Measurements from ENCODE around the gene LSR. TPM values are rescaled to one million over a fixed set of nuclear protein-coding genes. Genes with fewer than 3 reads are reported as not detected.

Gene LSR
- polyA plus RNA-seq, 1 donor from 2014 or later, result not detected

DNA sequence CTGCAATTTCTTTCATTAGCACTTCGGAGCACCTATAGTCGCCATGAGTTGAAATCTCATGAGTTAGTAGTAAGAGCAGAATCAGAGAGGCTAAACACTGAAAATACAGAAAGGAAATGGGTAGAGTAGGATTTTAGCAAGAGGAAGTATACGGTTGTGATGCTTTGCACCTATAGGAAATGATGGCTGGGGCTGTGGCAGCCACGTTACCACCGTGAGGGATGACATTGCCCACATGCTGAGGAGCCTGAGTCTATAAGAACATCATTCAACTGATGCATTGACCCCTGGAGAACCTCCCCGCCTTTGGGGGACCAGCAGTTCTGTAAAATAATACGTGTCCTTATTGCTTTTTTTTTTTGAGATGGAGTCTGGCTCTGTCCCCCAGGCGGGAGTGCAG, 40.7 kb upstream of the LSR start:
- TF ChIP-seq EZH2 (IDR thresholded peaks at IDR 0.05; ENCODE audit: borderline replicate concordance, insufficient read depth, low read length, poor library complexity, severe bottlenecking), result no peak
- no peak for TF ChIP-seq EP300 (conservative IDR thresholded peaks at IDR 0.05; ENCODE audit: poor library complexity, severe bottlenecking)
- TF ChIP-seq, protein P1, sequence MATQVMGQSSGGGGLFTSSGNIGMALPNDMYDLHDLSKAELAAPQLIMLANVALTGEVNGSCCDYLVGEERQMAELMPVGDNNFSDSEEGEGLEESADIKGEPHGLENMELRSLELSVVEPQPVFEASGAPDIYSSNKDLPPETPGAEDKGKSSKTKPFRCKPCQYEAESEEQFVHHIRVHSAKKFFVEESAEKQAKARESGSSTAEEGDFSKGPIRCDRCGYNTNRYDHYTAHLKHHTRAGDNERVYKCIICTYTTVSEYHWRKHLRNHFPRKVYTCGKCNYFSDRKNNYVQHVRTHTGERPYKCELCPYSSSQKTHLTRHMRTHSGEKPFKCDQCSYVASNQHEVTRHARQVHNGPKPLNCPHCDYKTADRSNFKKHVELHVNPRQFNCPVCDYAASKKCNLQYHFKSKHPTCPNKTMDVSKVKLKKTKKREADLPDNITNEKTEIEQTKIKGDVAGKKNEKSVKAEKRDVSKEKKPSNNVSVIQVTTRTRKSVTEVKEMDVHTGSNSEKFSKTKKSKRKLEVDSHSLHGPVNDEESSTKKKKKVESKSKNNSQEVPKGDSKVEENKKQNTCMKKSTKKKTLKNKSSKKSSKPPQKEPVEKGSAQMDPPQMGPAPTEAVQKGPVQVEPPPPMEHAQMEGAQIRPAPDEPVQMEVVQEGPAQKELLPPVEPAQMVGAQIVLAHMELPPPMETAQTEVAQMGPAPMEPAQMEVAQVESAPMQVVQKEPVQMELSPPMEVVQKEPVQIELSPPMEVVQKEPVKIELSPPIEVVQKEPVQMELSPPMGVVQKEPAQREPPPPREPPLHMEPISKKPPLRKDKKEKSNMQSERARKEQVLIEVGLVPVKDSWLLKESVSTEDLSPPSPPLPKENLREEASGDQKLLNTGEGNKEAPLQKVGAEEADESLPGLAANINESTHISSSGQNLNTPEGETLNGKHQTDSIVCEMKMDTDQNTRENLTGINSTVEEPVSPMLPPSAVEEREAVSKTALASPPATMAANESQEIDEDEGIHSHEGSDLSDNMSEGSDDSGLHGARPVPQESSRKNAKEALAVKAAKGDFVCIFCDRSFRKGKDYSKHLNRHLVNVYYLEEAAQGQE (IDR thresholded peaks at IDR 0.05; ENCODE audit: borderline replicate concordance), result no peak
- no peak for TF ChIP-seq POLR2AphosphoS5 (IDR thresholded peaks at IDR 0.05)
- TF ChIP-seq TAF1 (IDR thresholded peaks at IDR 0.05; ENCODE audit: low read depth), result no peak
- TF ChIP-seq SMC3 (conservative IDR thresholded peaks at IDR 0.05; ENCODE audit: poor library complexity), result no peak
- TF ChIP-seq CTCF (IDR thresholded peaks at IDR 0.05; ENCODE audit: poor library complexity, severe bottlenecking), result no peak
- TF ChIP-seq RAD21 (conservative IDR thresholded peaks at IDR 0.05), result no peak
- TF ChIP-seq MXI1 (conservative IDR thresholded peaks at IDR 0.05; ENCODE audit: poor library complexity, severe bottlenecking), result no peak
- H3K27me3 ChIP-seq (ENCODE audit: insufficient read depth, low read depth, low read length), result no peaks in the 10 kb centered on the region
- H3K4me3 ChIP-seq (ENCODE audit: low read length), result no peak overlapping the region
- no peaks in the 10 kb centered on the region for H3K9me2 ChIP-seq (ENCODE audit: insufficient read depth, low read length)
- H2AFZ ChIP-seq (ENCODE audit: low read depth, low read length), result no peak overlapping the region
- no peaks in the 10 kb centered on the region for H3K79me2 ChIP-seq (replicated peaks; ENCODE audit: insufficient read depth, low read length)
- H3K9ac ChIP-seq (ENCODE audit: low read length), result no peak overlapping the region
- no peak overlapping the region for H3K4me2 ChIP-seq (ENCODE audit: low read length)
- no peaks in the 10 kb centered on the region for H3K36me3 ChIP-seq (ENCODE audit: insufficient read depth, low read length)
- no peak overlapping the region for H3K27ac ChIP-seq (ENCODE audit: low read length)
- H4K20me1 ChIP-seq (ENCODE audit: insufficient read depth), result no peaks in the 10 kb centered on the region
- no peaks in the 10 kb centered on the region for H3F3A ChIP-seq (ENCODE audit: insufficient read depth, low read length, poor library complexity, severe bottlenecking)
- H3K9me3 ChIP-seq (ENCODE audit: low read length), result no peaks in the 10 kb centered on the region

DNA sequence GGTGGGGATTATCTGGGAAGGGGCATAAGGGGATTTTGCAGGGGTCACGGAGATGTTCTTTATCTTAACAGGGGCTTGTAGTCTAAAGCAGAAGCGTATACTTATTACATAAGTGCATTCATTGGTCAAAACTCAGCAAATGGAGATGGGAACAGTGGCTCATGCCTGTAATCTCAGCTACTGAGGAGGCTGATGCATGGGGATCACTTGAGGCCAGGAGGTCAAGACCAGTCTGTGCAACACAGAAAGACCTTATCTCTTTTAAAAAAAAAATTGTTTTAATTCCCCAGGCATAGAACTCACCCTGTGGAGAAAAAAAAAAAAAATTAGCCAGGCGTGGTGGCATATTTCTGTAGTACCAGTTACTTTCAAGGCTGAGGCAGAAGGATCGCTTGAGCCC, 39.2 kb upstream of the LSR start:
- Histone ChIP-seq H3K79me2 (replicated peaks; ENCODE audit: insufficient read depth, low read length) (no peaks in the 10 kb centered on the region), H3K9me2 (ENCODE audit: insufficient read depth, low read length) (no peaks in the 10 kb centered on the region), H3K9ac (ENCODE audit: low read length) (no peak overlapping the region), H3K27ac (ENCODE audit: low read length) (no peak overlapping the region), H3K9me3 (ENCODE audit: low read length) (no peaks in the 10 kb centered on the region), H4K20me1 (ENCODE audit: insufficient read depth) (no peaks in the 10 kb centered on the region), H3K4me2 (ENCODE audit: low read length) (no peak overlapping the region), H3K36me3 (ENCODE audit: insufficient read depth, low read length) (no peaks in the 10 kb centered on the region), H3K27me3 (ENCODE audit: insufficient read depth, low read depth, low read length) (no peaks in the 10 kb centered on the region), H3F3A (ENCODE audit: insufficient read depth, low read length, poor library complexity, severe bottlenecking) (no peaks in the 10 kb centered on the region), H2AFZ (ENCODE audit: low read depth, low read length) (no peak overlapping the region), H3K4me3 (ENCODE audit: low read length) (no peak overlapping the region)
- TF ChIP-seq, protein P1 (IDR thresholded peaks at IDR 0.05; ENCODE audit: borderline replicate concordance), result no peak
- no peak for TF ChIP-seq CTCF (IDR thresholded peaks at IDR 0.05; ENCODE audit: poor library complexity, severe bottlenecking)
- TF ChIP-seq RAD21 (conservative IDR thresholded peaks at IDR 0.05), result no peak
- TF ChIP-seq SMC3 (conservative IDR thresholded peaks at IDR 0.05; ENCODE audit: poor library complexity), result no peak
- TF ChIP-seq MXI1 (conservative IDR thresholded peaks at IDR 0.05; ENCODE audit: poor library complexity, severe bottlenecking), result no peak
- TF ChIP-seq EP300 (conservative IDR thresholded peaks at IDR 0.05; ENCODE audit: poor library complexity, severe bottlenecking), result no peak
- TF ChIP-seq EZH2 (IDR thresholded peaks at IDR 0.05; ENCODE audit: borderline replicate concordance, insufficient read depth, low read length, poor library complexity, severe bottlenecking), result no peak
- no peak for TF ChIP-seq POLR2AphosphoS5 (IDR thresholded peaks at IDR 0.05)
- no peak for TF ChIP-seq TAF1 (IDR thresholded peaks at IDR 0.05; ENCODE audit: low read depth)
